ENCODE results near the gene AIMP1. TPM values are rescaled to one million over a fixed set of nuclear protein-coding genes. Genes with fewer than 3 reads are reported as not detected.

AIMP1 gene
- total RNA-seq, 3 donors from 2014 or later: 42.6 to 51.9 (median 46.9) TPM

DNA sequence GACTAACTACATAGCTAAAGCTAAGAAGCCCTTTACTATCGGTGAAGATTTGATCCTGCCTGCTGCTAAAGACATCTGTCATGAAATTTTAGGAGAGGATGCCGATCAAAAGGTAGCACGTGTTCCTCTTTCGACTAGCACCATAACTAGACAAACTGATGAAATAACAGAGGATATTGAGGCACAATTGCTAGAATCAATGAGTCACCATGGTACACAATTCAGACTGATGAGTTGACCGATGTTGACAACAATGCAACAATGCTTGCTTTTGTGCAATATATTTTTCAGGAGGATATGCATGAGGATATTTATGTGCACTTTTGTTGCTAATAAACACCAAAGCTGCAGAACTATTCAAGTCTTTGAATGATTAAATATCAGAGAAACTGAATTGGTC lies 24.7 kb upstream of the AIMP1 start:
- H3K4me3 ChIP-seq: no peak overlapping the region
- no peaks in the 10 kb centered on the region for H3K4me1 ChIP-seq (ENCODE audit: low read depth)
- H3K36me3 ChIP-seq (ENCODE audit: low read depth): no peaks in the 10 kb centered on the region
- DNase-seq (no peak), ATAC-seq (no peak)
- H3K9me3 ChIP-seq: no peaks in the 10 kb centered on the region
- TF ChIP-seq, protein P1, sequence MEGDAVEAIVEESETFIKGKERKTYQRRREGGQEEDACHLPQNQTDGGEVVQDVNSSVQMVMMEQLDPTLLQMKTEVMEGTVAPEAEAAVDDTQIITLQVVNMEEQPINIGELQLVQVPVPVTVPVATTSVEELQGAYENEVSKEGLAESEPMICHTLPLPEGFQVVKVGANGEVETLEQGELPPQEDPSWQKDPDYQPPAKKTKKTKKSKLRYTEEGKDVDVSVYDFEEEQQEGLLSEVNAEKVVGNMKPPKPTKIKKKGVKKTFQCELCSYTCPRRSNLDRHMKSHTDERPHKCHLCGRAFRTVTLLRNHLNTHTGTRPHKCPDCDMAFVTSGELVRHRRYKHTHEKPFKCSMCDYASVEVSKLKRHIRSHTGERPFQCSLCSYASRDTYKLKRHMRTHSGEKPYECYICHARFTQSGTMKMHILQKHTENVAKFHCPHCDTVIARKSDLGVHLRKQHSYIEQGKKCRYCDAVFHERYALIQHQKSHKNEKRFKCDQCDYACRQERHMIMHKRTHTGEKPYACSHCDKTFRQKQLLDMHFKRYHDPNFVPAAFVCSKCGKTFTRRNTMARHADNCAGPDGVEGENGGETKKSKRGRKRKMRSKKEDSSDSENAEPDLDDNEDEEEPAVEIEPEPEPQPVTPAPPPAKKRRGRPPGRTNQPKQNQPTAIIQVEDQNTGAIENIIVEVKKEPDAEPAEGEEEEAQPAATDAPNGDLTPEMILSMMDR (IDR thresholded peaks at IDR 0.05): no peak
- intact Hi-C loops (cut with DNase I, micrococcal nuclease): no loop called here

DNA sequence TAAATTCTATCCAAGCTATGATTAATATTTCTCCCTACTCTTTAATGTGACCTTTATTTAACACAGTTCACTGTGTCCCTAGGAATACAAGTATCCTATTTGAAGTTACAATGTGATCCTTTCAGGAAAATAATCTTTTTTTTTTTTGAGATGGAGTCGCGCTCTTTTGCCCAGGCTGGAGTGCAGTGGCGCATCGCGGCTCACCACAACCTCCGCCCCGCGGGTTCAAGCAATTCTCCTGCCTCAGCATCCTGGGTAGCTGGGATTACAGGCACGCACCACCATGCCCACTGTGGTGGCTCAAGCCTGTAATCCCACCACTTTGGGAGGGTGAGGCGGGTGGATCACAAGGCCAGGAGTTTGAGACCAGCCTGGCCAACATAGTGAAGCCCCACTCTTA lies 22.3 kb upstream of the AIMP1 start:
- Histone ChIP-seq H3K4me3 (no peak overlapping the region), H3K4me1 (ENCODE audit: low read depth) (no peaks in the 10 kb centered on the region), H3K36me3 (ENCODE audit: low read depth) (no peaks in the 10 kb centered on the region), H3K9me3 (no peaks in the 10 kb centered on the region)
- ATAC-seq: no peak
- TF ChIP-seq, protein P1 (IDR thresholded peaks at IDR 0.05): no peak
- no peak for DNase-seq
- intact Hi-C loops (cut with DNase I, micrococcal nuclease): no loop called here

DNA sequence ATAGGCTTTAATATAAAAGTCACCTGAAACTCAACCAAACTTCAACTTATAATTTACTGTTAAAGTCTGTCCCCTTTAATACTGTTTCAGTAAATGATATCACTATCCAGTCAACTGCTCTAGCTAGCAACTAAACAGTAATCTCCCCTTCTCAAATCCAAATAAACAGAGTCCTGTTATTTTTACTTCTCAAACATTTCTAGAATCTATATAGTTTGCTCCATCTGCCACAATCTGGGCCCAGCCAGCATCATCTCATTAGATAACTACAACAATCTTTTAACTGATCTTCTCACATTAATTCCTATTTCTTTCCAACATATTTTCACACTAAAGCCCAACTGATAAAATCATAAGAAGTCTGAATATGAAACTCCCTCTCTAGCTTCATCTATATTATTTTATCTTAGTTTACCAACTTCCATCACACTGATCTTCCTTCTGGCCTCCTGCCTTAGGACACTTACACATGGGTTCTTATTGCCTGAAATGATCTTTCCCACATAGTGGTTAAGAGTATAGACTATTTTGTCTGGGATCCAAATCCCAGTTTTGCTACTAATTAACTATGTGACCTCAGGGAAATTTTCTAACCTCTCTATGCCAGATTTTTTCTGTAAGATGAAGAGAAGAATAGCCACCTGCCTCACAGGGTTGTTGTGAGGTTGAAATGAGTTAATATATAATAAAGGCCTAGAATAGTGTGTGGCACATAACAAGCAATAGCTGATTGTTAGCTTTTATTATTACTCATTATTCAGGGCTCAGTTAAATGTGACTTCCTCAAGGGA lies 18.9 kb upstream of the AIMP1 start:
- no peak for ATAC-seq
- Histone ChIP-seq H3K4me3 (no peak overlapping the region), H3K4me1 (ENCODE audit: low read depth) (no peaks in the 10 kb centered on the region), H3K9me3 (no peaks in the 10 kb centered on the region), H3K36me3 (ENCODE audit: low read depth) (no peaks in the 10 kb centered on the region)
- no peak for DNase-seq
- intact Hi-C loops (cut with DNase I, micrococcal nuclease): no loop called here
- TF ChIP-seq, protein P1 (IDR thresholded peaks at IDR 0.05): no peak

DNA sequence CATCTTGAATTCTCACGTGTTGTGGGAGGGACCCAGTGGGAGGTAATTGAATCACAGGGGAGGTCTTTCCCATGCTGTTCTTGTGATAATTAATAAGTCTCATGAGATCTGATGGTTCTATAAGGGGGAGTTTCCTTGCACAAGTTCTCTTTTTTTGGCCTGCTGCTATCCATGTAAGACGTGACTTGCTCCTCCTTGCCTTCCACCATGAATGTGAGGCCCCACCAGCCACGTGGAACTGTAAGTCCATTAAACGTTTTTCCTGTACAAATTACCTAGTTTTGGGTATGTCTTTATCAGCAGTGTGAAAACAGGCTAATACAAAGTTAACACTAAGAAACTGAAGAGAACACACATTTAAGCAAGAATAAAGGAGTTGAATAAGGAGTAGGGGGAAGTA lies 16.4 kb upstream of the AIMP1 start:
- DNase-seq (no peak), ATAC-seq (no peak)
- Histone ChIP-seq H3K4me3 (no peak overlapping the region), H3K9me3 (no peaks in the 10 kb centered on the region), H3K36me3 (ENCODE audit: low read depth) (no peaks in the 10 kb centered on the region), H3K4me1 (ENCODE audit: low read depth) (no peaks in the 10 kb centered on the region)
- TF ChIP-seq, protein P1 (IDR thresholded peaks at IDR 0.05): no peak
- intact Hi-C loops (cut with DNase I, micrococcal nuclease): no loop called here

DNA sequence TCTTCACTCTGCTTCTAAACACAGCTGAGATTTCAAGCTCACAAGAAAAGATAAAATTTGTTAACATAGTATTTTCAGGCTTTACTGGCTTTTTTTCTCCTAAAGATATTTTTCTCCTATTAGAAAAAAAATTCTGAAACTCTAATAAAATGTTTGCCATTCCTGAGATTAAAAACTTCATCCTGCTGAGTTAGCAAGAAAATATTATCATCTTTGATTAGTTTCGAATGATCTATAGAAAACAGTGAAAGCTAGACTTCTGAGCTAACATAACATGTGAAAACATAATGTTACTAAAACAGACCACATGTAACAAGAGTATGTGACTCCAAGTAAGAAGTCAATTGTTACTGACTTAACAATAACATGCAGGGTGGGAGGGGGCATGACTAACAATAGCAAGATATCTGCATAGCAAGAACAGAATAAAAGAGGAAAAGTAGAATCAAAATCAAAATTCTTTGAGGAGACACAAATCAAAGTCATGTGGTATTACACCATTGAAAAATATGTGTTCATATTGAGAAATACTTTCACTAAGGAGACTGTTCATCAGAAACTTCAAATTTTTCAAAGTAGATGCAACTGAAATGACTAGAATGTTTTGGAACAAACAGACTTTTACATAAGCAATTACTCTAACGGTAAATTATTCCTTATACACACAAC lies 14.8 kb upstream of the AIMP1 start:
- intact Hi-C loops (cut with DNase I, micrococcal nuclease): no loop called here

More for the DNA sequence above, 14.8 kb upstream of the AIMP1 start:
- no peak overlapping the region for H3K4me3 ChIP-seq
- H3K4me1 ChIP-seq (ENCODE audit: low read depth): no peaks in the 10 kb centered on the region
- ATAC-seq (no peak), DNase-seq (no peak)
- TF ChIP-seq, protein P1 (IDR thresholded peaks at IDR 0.05): no peak
- H3K9me3 ChIP-seq: no peaks in the 10 kb centered on the region
- H3K36me3 ChIP-seq (ENCODE audit: low read depth): no peaks in the 10 kb centered on the region

Data from mucosa of descending colon (tissue), 3 donors.